Measurements from ENCODE around the gene UBE2QL1.

The UBE2QL1 gene

DNA sequence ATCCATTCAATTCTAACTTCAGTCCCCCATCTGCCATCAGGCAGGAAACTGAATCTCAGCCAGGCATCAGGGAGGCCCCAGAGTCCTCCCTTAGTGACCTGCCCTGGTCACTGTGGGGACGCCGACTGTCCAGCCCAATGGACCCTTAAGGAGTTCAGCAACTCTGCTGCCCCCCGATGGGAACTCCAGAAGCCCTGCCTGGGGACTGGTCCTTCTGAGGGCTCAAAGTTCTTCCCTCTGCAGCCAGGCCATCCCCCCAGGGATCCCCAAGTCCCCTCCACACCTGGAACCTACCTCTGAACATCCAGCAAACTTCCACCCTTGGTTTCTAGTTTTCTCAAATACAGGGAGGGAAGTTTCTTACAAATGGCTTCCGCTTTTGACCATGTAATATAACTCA is 76.8 kb downstream of the UBE2QL1 start:
- Histone ChIP-seq H3K4me3 (ENCODE audit: low read length) (no peak overlapping the region), H3K4me1 (ENCODE audit: insufficient read depth, low read length) (no peaks in the 10 kb centered on the region), H3K36me3 (ENCODE audit: insufficient read depth, low read depth, low read length) (no peaks in the 10 kb centered on the region), H3K27me3 (ENCODE audit: insufficient read depth, low read length) (no peaks in the 10 kb centered on the region; the same call in 1 of the 2 replicates), H3K9ac (ENCODE audit: low read depth, low read length) (no peak overlapping the region), H3K9me3 (ENCODE audit: insufficient read depth, low read depth, low read length) (no peaks in the 10 kb centered on the region), H3K27ac (ENCODE audit: low read length) (no peak overlapping the region)

DNA sequence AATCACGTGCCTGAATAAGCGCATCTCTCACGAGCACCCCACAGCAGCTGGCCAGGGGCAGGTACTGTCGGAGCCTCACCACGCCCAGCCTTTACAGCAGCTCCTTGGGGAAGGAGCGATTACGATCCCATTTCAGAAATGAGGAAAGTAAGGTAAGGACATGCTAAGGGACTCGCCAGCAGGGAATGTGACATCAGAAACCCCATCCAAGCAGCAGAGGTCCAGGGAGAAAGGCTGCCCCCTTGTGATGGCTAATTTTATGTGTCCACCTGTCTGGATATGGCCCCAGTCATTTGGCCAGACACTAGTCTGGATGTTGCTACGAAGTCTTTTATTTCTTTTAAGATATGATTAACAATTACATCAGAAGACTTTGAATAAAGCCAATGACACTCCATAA is 77.3 kb downstream of the UBE2QL1 start:
- Histone ChIP-seq H3K9ac (ENCODE audit: low read depth, low read length) (no peak overlapping the region), H3K4me3 (ENCODE audit: low read length) (no peak overlapping the region), H3K27ac (ENCODE audit: low read length) (no peak overlapping the region), H3K4me1 (ENCODE audit: insufficient read depth, low read length) (no peaks in the 10 kb centered on the region), H3K36me3 (ENCODE audit: insufficient read depth, low read depth, low read length) (no peaks in the 10 kb centered on the region), H3K9me3 (ENCODE audit: insufficient read depth, low read depth, low read length) (no peaks in the 10 kb centered on the region), H3K27me3 (ENCODE audit: insufficient read depth, low read length) (no peaks in the 10 kb centered on the region; the same call in 1 of the 2 replicates)

DNA sequence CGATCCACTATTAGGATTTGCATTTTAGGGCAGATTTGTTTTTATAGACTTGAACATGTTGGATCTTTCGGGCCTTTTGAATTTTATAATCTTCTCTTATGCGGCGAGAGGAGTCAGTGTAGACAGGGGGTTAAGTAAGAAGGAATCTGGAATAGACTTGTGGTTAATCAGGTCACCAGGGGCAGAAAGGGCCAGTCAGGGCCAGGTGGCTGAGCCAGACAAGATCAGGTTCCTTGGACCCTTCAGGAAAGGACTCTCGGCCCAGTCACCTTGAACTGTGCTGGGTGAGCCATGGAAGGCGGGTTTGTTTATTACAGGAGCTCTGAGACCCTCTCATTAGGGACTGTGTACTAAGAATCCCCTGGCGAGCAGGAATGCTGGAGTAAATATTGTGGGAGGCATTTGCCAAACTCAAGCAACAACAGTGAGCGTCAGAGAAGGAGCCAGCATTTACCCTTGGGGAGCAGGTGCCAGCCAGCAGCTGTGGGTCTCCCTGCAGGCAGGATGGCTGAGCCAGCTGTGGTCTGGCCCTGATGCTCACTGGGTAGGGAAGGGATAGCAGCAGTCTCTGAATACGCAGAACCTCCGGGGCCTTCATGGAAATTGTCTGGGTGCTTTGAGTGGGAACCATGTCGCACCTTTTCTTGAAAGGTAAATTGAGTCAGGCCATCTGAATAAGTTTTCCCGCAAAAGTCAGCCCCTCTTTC is 79.2 kb downstream of the UBE2QL1 start:
- no peak overlapping the region for H3K9ac ChIP-seq (ENCODE audit: low read depth, low read length)
- H3K27ac ChIP-seq (ENCODE audit: low read length): no peak overlapping the region
- no peaks in the 10 kb centered on the region for H3K4me1 ChIP-seq (ENCODE audit: insufficient read depth, low read length)
- H3K27me3 ChIP-seq (ENCODE audit: insufficient read depth, low read length): no peaks in the 10 kb centered on the region; the same call in 1 of the 2 replicates
- no peaks in the 10 kb centered on the region for H3K9me3 ChIP-seq (ENCODE audit: insufficient read depth, low read depth, low read length)
- no peak overlapping the region for H3K4me3 ChIP-seq (ENCODE audit: low read length)
- no peaks in the 10 kb centered on the region for H3K36me3 ChIP-seq (ENCODE audit: insufficient read depth, low read depth, low read length)

DNA sequence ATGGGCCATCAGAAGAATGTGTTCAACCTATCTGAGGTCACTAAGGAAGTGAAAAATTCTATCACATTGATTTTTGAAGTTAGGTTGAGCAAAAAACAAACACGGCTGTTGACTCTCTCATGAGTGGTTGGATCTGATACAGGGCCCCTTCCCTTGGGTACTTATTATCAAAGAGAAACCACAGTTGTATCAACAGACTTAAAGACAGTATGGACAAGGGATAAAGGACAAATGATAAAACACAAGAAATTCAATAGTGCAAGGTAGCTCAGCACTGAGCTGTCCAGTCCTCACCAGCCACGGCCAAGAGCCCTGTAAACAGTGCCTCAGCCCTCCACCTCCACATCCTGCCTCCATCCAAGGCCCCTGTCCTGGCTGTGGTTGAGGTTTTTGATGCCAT is 86.9 kb downstream of the UBE2QL1 start:
- Histone ChIP-seq H3K4me3 (ENCODE audit: low read length) (no peak overlapping the region), H3K36me3 (ENCODE audit: insufficient read depth, low read depth, low read length) (no peaks in the 10 kb centered on the region), H3K9me3 (ENCODE audit: insufficient read depth, low read depth, low read length) (no peaks in the 10 kb centered on the region), H3K27ac (ENCODE audit: low read length) (no peak overlapping the region), H3K27me3 (ENCODE audit: insufficient read depth, low read length) (no peaks in the 10 kb centered on the region; the same call in 1 of the 2 replicates), H3K4me1 (ENCODE audit: insufficient read depth, low read length) (no peaks in the 10 kb centered on the region), H3K9ac (ENCODE audit: low read depth, low read length) (no peak overlapping the region)

DNA sequence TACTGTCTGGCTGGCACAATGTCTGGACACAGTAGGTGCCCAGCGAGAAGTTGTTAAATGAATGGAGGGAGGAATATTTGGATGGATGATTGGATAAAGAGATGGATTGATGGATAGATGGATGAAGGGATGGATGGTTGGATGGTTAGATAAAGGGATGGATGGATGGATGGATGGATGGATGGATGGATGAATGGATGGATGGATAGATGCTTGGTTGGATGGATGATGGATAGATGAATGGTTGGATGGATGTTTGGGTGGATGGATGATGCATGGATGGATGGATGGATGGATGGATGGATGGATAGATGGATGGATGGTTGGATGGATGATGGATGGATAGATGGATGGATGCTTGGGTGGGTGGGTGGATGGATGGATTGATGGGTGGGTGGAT is 90.4 kb downstream of the UBE2QL1 start:
- Histone ChIP-seq H3K9me3 (ENCODE audit: insufficient read depth, low read depth, low read length) (no peaks in the 10 kb centered on the region), H3K4me1 (ENCODE audit: insufficient read depth, low read length) (no peaks in the 10 kb centered on the region), H3K27me3 (ENCODE audit: insufficient read depth, low read length) (no peaks in the 10 kb centered on the region; the same call in 1 of the 2 replicates), H3K4me3 (ENCODE audit: low read length) (no peak overlapping the region), H3K9ac (ENCODE audit: low read depth, low read length) (no peak overlapping the region), H3K27ac (ENCODE audit: low read length) (no peak overlapping the region), H3K36me3 (ENCODE audit: insufficient read depth, low read depth, low read length) (no peaks in the 10 kb centered on the region)

DNA sequence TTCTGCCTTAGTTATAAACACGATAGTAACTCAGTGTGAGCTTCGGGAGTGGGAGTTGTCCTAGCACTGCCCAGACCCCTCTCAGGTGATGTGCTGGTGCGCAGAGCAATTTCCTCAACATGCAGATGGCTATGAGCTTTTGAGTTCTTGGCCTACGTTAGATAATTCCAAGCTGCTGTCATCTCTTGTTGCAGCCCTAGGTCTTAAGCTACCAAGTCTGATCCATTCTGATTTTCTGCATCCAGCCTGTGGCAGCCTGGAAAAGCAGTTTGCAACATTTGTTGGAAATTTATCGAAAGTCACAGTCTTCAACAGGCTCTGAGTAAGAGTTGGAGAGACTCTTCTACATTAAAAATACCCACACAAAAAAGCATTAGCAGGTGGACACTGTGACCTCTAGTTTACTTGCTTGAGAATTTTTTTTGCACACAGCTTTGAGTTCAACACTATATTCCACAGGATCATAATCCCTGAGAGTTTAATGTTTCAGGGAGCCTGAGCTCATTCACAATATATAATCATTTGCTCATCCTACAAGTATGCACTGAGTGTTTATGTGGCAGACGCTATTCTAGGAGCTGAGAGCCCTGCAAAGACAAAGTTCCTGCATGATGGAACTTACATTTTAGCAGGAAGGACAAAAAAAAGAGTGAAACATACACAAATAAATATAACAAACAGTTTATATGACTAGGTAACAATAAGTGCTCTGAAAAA is 91.6 kb downstream of the UBE2QL1 start:
- no peaks in the 10 kb centered on the region for H3K9me3 ChIP-seq (ENCODE audit: insufficient read depth, low read depth, low read length)
- no peak overlapping the region for H3K9ac ChIP-seq (ENCODE audit: low read depth, low read length)
- no peaks in the 10 kb centered on the region for H3K36me3 ChIP-seq (ENCODE audit: insufficient read depth, low read depth, low read length)
- H3K4me1 ChIP-seq (ENCODE audit: insufficient read depth, low read length): no peaks in the 10 kb centered on the region
- H3K27me3 ChIP-seq (ENCODE audit: insufficient read depth, low read length): no peaks in the 10 kb centered on the region; the same call in 1 of the 2 replicates
- H3K4me3 ChIP-seq (ENCODE audit: low read length): no peak overlapping the region
- H3K27ac ChIP-seq (ENCODE audit: low read length): no peak overlapping the region

DNA sequence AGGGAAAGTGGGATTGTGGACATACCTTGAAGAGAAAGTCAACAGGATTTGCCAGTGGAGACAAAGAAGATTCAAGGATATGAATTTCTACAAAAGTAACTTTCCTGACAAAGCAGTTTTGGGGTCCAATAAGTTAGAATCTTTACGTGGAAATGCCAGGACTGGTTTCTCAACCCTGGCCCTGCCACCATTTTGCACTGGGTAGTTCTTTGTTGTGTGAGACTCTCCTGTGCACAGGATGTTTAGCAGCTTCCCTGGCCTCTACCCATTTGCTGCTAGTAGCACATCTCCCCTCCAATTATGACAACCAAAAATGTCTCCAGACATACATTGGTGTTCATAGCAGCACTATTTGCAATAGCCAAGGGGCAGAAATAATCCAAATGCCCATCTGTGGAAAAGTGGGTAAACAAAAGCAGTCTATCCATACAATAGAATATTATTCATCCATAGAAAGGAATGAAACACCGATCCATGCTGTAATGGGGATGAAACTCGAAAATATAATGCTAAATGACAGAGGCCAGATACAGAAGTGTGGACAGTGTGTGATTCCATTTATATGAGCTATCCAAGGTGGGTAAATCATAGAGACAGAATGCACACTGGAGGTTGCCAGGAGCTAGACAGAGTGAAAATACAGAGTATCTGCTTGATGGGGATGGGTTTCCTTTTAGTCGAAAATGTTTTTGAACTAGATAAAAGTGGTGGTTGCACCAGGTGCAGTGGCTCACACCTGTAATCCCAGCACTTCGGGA is 92.8 kb downstream of the UBE2QL1 start:
- Histone ChIP-seq H3K36me3 (ENCODE audit: insufficient read depth, low read depth, low read length) (no peaks in the 10 kb centered on the region), H3K9ac (ENCODE audit: low read depth, low read length) (no peak overlapping the region), H3K27ac (ENCODE audit: low read length) (no peak overlapping the region), H3K27me3 (ENCODE audit: insufficient read depth, low read length) (no peaks in the 10 kb centered on the region; the same call in 1 of the 2 replicates), H3K4me1 (ENCODE audit: insufficient read depth, low read length) (no peaks in the 10 kb centered on the region), H3K4me3 (ENCODE audit: low read length) (no peak overlapping the region), H3K9me3 (ENCODE audit: insufficient read depth, low read depth, low read length) (no peaks in the 10 kb centered on the region)

DNA sequence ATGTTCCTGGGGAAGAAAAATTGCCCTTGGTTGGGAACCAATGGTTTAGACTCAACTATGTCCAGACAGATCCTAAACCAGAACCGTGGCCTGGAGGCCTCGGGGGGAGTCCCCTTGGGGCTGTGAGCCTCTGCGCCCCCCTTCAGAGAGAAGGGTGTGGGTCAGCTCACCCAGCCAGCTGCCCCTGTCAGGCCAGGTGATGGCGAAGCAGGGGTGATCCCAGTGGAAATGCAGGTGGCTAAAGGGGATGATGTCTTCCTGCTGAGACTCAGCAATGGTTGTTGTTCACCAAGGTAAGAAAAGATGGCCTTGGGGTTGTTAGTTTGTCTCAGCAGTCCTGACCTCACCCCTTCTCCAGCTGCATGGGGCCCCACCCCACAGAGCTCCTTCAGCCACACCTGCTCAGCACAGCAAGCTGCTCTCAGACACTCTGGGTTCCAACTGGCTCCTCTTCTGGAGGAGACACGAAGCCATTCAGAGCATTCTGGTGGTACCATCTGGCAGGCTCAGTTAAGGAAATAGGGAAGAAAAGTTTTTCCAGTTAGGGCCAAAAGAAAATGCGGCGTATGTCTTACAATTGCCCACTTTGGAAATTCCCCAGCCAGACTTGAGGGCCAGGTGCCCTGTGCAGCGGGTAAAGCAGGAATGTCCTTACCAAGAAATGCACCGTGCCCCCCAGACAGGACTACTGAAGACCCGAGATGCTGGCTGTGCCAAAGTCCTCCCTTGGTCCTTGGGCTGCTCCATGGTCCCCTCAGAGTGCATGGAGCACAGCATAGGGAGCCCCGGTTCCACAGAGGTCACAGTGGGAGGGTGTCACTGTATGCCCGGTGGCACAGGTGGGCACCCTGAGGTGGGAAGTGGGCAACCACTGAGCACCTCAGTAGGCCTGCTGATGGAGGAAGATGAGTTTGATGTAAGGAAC is 94.0 kb downstream of the UBE2QL1 start:
- H3K27ac ChIP-seq (ENCODE audit: low read length): no peak overlapping the region
- H3K9me3 ChIP-seq (ENCODE audit: insufficient read depth, low read depth, low read length): no peaks in the 10 kb centered on the region
- no peaks in the 10 kb centered on the region for H3K4me1 ChIP-seq (ENCODE audit: insufficient read depth, low read length)
- no peaks in the 10 kb centered on the region for H3K36me3 ChIP-seq (ENCODE audit: insufficient read depth, low read depth, low read length)
- no peak overlapping the region for H3K4me3 ChIP-seq (ENCODE audit: low read length)
- no peaks in the 10 kb centered on the region; the same call in 1 of the 2 replicates for H3K27me3 ChIP-seq (ENCODE audit: insufficient read depth, low read length)
- H3K9ac ChIP-seq (ENCODE audit: low read depth, low read length): no peak overlapping the region

DNA sequence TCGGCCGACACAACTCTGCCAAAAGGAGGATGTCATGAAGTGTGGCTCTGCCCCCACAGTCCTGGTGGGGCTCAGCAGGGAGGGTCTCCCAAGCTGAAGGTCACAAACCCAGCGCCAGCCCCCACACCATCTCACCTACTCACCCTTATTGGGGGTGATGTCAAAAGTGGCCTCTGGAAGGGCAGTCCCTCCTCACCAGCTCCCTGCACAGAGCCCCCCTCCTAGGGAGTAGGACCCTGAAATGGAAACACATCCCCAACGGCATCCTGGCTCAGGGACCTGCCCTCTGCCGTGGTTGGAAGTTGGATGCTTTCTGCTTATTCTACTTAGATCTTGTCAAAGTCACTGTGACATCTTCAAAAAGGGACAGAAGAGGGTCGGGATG is 94.7 kb downstream of the UBE2QL1 start:
- Histone ChIP-seq H3K4me1 (ENCODE audit: insufficient read depth, low read length) (no peaks in the 10 kb centered on the region), H3K36me3 (ENCODE audit: insufficient read depth, low read depth, low read length) (no peaks in the 10 kb centered on the region), H3K4me3 (ENCODE audit: low read length) (no peak overlapping the region), H3K27ac (ENCODE audit: low read length) (no peak overlapping the region), H3K9me3 (ENCODE audit: insufficient read depth, low read depth, low read length) (no peaks in the 10 kb centered on the region), H3K27me3 (ENCODE audit: insufficient read depth, low read length) (no peaks in the 10 kb centered on the region; the same call in 1 of the 2 replicates), H3K9ac (ENCODE audit: low read depth, low read length) (no peak overlapping the region)

DNA sequence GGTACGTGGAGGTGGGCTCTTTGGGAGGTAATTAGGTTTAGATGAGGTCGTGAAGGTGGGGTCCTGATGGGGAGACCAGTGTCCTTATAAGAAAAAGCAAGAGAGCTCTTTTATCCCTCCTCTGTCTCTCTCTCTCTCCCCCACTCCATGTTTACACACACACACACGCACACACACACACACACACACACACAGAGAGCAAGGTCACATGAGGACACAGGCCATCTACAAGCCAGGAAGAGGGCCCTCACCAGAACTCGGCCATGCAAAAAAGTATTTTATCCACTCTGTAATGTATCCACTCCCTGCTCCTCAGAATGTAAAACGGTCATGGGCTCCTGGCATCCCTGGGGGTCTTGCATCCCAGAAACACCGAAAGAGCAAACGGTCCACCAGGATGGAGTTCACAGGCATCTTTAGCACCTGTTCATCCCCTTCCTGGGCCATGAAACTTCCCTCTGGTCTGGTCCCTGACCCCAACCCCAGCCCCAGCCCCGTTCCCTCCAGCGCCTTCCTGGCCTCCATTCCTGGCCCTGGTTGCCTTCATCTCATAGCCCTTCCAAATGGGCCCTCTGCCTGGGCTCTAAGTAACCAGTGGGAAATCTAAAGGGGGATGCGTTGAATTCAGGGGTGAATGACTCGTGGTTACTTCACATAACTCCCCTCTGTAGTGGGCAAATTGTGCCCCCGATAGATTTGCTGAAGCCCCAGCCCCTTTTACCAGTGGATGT is 95.3 kb downstream of the UBE2QL1 start:
- Histone ChIP-seq H3K36me3 (ENCODE audit: insufficient read depth, low read depth, low read length) (no peaks in the 10 kb centered on the region), H3K9ac (ENCODE audit: low read depth, low read length) (no peak overlapping the region), H3K27me3 (ENCODE audit: insufficient read depth, low read length) (no peaks in the 10 kb centered on the region; the same call in 1 of the 2 replicates), H3K4me1 (ENCODE audit: insufficient read depth, low read length) (no peaks in the 10 kb centered on the region), H3K9me3 (ENCODE audit: insufficient read depth, low read depth, low read length) (no peaks in the 10 kb centered on the region), H3K4me3 (ENCODE audit: low read length) (no peak overlapping the region), H3K27ac (ENCODE audit: low read length) (no peak overlapping the region)
